Right atrium auricular region (tissue), 2 donors: ENCODE data around the gene SULT1A1. TPM values are rescaled to one million over a fixed set of nuclear protein-coding genes. Genes with fewer than 3 reads are reported as not detected.
A peak's percentile ranks its signal among the peaks of the same experiment; 100 is the strongest.
"Not testable (repeated sequence)": the region's sequence is repeated elsewhere in the genome, so short reads cannot be mapped to it uniquely, and the experiment has no call there.

Source experiments
- DNase-seq: peaks from one replicate; pipeline ENCODE4 v3.0.0-alpha.2; 2019; ENCODE audit warnings: low spot score
- H3K27ac ChIP-seq, 2 donors: fragments of 200-600 bp; sonication (generic); 1 replicate in 1 of 2; 2 replicates in 1 of 2; pipeline ENCODE4 v1.5.1; 2016 to 2019
- H3K27me3 ChIP-seq, 2 donors: fragments of 200-600 bp; sonication (generic); one replicate each; pipeline versions ENCODE4 v1.5.1 to v1.6.0; 2017 to 2019
- H3K36me3 ChIP-seq: fragments of 200-600 bp; sonication (generic); one replicate; pipeline ENCODE4 v1.5.1; 2016
- H3K4me1 ChIP-seq, 2 donors: fragments of 200-600 bp; sonication (generic); one replicate each; pipeline versions ENCODE4 v1.5.1 to v1.6.0; 2017 to 2019
- H3K4me3 ChIP-seq, 2 donors: fragments of 200-600 bp; sonication (generic); 1 replicate in 1 of 2; 2 replicates in 1 of 2; pipeline ENCODE4 v1.5.1; 2017 to 2019; ENCODE audit warnings: mild to moderate bottlenecking in 1 of 2, moderate library complexity in 1 of 2
- H3K9me3 ChIP-seq, 2 donors: fragments of 200-600 bp; sonication (generic); one replicate each; pipeline ENCODE4 v1.5.1; 2019
- total RNA-seq, 2 donors: library from RNA; depleted of rRNA; stranded (reverse); fragments of >200 nt; gene quantifications; one replicate each; pipeline ENCODE4 v1.1.0, GENCODE V29; 2016
- TF ChIP-seq, protein P1 (sequence below), 2 donors: fragments of 200-600 bp; sonication (generic); IDR thresholded peaks; one replicate each; pipeline ENCODE4 v1.5.1; 2019; ENCODE audit warnings: antibody characterized with exemption in 2 of 2

SULT1A1 gene
- 10 to 100 TPM; 37.9 to 38.1 TPM for total RNA-seq

DNA sequence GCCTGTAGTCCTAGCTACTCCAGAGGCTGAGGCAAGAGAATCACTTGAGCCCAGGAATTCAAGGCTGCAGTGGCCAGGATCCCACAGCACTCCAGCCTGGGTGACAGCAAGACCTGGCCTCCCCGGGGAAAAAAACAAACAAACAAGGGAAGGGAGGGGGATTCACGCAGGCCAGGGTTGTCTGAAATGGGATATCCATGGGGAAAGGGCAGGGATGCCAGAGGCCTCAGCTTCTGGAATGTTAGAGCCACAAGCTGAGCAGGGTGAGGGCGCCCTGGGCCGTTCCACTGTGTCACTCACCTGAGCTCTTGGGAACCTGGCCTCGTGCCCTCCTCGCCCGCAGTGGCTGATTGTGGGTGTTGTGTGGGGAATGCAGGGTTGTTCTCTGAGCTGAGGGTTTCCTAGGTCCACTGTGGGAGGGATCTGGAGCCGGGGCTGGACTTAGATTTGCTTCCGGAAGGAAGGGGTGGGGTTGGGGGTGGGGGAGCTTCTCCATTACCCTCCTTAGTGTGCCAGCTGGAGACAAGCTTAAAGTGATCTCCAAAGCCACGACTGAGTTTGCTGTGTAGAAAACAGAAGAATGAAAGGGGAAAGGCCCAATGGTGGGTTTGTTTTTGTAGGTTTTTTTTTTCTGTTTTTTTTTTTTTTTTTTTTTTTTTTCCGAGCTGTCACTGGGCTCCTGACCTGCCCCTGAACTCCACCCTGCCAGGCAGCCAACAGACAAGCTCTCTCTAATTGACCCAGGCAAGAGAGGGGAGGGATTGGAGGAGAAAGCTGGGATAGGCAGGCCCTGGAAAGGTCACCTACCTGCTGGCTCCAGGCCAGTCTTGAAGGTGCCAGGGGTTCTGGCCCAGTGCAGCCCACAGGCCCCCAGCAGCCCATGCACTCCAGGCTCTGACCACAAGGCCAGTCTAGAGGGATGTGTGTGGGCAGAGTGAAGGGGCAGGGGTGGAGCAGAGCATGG, at the start of gene SULT1A1:
TSS of gene SULT1A1 (minus strand) at position 414 of the 964 bp plus-strand sequence. CDS start 1,189 bp downstream, outside the sequence.
- TF ChIP-seq, protein P1, sequence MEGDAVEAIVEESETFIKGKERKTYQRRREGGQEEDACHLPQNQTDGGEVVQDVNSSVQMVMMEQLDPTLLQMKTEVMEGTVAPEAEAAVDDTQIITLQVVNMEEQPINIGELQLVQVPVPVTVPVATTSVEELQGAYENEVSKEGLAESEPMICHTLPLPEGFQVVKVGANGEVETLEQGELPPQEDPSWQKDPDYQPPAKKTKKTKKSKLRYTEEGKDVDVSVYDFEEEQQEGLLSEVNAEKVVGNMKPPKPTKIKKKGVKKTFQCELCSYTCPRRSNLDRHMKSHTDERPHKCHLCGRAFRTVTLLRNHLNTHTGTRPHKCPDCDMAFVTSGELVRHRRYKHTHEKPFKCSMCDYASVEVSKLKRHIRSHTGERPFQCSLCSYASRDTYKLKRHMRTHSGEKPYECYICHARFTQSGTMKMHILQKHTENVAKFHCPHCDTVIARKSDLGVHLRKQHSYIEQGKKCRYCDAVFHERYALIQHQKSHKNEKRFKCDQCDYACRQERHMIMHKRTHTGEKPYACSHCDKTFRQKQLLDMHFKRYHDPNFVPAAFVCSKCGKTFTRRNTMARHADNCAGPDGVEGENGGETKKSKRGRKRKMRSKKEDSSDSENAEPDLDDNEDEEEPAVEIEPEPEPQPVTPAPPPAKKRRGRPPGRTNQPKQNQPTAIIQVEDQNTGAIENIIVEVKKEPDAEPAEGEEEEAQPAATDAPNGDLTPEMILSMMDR (IDR thresholded peaks at IDR 0.05) = no peak
- no peaks in the 10 kb centered on the region for H3K36me3 ChIP-seq
- peak; percentile 84 for DNase-seq
- peak within 1 kb of the TSS; percentile 19 to 62 for H3K27ac ChIP-seq
- no peaks in the 10 kb centered on the region for H3K27me3 ChIP-seq
- H3K4me3 ChIP-seq = peak within 1 kb of the TSS; percentile 16 to 48
- H3K9me3 ChIP-seq = no peaks in the 10 kb centered on the region
- peaks cover 0 to 22% of the 10 kb centered on the region in 2 donors for H3K4me1 ChIP-seq

DNA sequence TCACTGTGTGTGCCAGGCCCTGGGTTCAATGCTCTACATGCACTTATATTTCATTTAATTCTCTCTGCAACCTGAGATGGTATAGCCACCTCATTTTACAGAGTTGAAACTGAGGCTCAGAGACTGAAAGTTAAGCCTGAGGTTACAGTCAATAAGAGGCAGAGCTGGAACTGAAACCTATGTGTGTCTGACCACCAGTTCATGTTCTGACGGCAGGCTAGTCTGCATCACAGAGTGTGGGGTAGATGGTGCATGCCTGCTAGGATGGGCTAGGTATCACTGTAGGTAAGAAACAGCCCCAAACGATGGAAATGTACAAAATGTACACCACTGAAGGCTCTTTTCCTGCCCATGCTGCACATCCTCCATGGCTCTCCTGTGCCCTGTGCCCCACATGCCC, 30.1 kb upstream of the SULT1A1 start:
- H3K4me1 ChIP-seq, H3K27me3 ChIP-seq, H3K36me3 ChIP-seq, H3K27ac ChIP-seq, DNase-seq, H3K4me3 ChIP-seq, H3K9me3 ChIP-seq: not testable (repeated sequence)

DNA sequence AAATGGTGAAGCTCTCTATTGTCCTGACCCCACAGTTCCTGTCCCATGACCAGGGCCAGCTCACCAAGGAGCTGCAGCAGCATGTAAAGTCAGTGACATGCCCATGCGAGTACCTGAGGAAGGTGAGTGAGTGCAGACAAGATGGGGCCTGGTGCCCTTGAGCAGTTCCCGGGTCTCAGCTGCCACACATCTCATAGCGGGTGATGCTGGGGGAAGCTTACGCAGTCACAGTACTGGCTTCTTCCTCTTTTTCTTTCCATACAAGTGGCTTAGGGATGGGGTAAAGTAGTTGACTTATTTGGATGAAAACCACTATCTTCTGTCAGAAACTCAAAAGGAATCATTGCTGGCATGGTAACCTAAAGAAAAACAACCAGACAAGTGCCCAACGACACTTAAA, 28.5 kb upstream of the SULT1A1 start:
- DNase-seq, H3K27me3 ChIP-seq, H3K36me3 ChIP-seq, H3K9me3 ChIP-seq, H3K27ac ChIP-seq, H3K4me1 ChIP-seq, H3K4me3 ChIP-seq: not testable (repeated sequence)

DNA sequence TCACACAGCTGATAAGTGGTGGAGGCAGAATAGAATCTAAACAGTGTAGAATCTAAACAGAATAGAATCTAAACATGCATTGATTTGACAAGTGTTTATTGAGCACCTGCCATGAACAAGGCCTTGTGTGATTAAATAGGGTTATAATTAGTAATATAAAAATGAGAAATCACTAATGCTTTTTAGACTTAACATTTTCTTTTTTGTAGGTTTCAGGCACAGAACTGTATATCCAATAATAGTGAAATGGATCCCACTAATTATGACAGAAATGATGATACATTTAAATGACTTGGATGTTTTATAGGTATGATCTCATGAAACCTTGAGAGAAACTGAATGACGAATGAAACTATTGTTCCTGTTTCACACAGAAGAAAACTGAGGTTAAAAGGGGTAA, 27.9 kb upstream of the SULT1A1 start, which contains the start of gene NPIPB8:
TSS of gene NPIPB8 (plus strand) at position 301 of the 400 bp plus-strand sequence. CDS start 296 bp downstream, outside the sequence.
- not testable (repeated sequence) for H3K36me3 ChIP-seq, H3K27me3 ChIP-seq, DNase-seq, H3K4me3 ChIP-seq, H3K27ac ChIP-seq, H3K9me3 ChIP-seq, H3K4me1 ChIP-seq

DNA sequence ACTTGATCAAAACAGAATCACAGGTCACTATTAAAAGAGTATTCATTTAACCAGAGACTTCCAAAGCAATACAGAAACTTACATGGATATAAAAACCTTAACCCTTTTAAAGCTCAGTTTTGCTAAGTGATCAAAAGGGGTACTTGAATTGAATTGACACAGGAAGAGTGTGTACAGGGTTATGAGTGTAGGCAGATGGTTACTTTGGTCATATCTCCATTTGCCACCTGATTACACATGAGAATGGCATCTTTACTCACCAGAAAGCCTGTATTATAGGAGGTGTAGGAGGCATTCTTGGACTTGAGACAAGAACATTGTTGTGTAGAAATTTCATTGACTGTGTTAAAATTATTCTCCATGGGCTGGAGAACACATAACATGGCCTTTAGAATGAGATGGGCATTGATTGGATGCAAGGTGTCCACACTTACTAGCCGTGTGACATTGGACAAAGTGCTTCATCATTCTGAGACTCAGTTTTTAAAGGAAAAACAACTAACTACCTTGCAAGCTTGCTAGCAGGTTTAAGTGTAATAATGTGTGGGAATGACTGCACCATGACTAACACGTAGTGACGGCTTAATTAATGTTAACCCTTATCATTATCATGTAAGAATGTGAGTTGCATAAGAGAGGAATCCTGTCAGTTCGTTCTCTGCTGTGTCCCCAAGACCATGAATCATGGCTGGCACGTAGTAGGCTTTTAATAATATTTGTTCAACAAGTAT, 26.4 kb upstream of the SULT1A1 start:
- not testable (repeated sequence) for H3K4me3 ChIP-seq, DNase-seq, H3K9me3 ChIP-seq, H3K4me1 ChIP-seq, H3K27me3 ChIP-seq, H3K36me3 ChIP-seq, H3K27ac ChIP-seq

DNA sequence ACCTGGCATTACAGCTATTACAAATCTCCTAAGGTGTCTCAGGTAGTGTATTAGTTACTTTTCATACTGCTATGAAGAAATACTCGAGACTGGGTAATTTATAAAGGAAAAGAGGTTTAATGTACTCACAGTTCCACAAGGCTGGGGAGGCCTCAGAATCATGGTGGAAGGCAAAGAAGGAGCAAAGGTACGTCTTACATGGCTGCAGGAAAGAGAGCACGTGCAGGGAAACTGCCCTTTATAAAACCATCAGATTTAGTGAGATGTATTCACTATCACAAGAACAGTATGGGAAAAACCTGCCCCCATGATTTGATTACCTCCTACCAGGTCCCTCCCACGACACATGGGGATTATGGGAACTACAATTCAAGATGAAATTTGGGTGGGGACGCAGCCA, 21.1 kb upstream of the SULT1A1 start:
- not testable (repeated sequence) for H3K4me3 ChIP-seq, H3K9me3 ChIP-seq, H3K27ac ChIP-seq, H3K36me3 ChIP-seq, H3K4me1 ChIP-seq, H3K27me3 ChIP-seq, DNase-seq

DNA sequence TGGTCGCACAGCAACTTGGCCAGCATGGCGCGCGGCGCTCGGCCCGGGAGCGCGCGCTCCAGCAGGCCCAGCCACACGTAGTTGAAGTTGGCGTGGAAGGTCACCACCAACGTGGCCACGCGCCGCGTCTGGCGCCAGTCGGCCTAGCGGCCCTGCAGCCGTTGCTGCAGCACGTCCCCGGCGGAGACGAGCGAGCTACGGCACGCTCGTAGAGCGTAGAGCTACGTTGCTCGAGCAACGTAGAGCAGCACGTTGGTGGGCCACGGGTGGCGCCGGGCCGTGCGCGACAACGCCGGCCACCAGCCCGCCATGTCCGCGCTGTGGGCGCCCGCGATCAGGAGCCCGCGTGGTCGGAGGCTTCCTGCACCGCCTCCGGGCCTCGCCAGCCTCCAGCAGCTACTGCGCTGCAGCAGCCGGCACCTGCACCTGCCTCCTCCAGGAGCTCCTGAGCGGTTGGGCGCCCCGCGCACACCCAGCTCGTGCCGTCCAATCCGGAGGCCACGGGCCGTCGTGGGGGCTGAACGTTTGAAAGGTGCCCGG, 13.4 kb upstream of the SULT1A1 start:
- H3K4me1 ChIP-seq = peaks cover 0 to 7% of the 10 kb centered on the region in 2 donors
- H3K27ac ChIP-seq = peak overlapping the region; percentile 55 to 62
- TF ChIP-seq, protein P1 (IDR thresholded peaks at IDR 0.05) = no peak
- DNase-seq = no peak
- no peaks in the 10 kb centered on the region for H3K36me3 ChIP-seq
- H3K4me3 ChIP-seq = peak overlapping the region; percentile 37 to 60
- H3K27me3 ChIP-seq = no peaks in the 10 kb centered on the region
- no peaks in the 10 kb centered on the region for H3K9me3 ChIP-seq

DNA sequence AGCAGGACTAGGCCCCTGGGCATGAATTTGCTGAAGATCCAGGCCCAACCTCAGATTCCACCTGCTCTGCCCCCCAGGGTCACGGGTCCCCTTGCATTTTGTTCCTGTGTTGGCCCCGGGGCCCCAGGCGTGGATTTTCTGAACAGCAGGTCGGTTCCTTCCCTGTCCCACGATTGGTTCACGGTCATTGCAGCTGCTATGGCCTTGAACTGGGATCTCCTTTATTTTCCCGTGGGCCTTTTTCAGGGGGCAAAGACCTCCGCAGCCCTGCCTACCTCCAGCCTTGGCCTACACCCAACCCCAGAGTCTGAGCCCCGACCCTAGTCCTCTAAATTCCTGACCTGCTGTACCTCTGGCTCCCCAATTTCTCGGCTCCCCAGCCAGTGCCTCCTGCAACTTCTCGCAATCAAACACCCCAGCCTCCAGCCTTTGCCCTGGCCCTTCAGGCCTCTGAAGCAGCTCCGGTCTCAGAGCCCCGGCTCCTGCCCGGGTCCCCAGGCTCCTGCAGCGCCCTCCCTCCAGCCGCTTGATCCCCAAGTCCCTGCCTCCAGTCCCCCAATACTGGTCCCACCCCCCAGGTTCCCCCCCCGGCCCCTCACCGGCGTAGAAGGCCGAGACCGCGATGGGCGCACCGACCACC, 12.8 kb upstream of the SULT1A1 start:
- DNase-seq, H3K27me3 ChIP-seq, H3K9me3 ChIP-seq, H3K4me1 ChIP-seq, H3K36me3 ChIP-seq: not testable (repeated sequence)
- peak overlapping the region; percentile 55 to 62 for H3K27ac ChIP-seq
- H3K4me3 ChIP-seq = peak overlapping the region; percentile 37 to 60
